B cell (primary cell): ENCODE data around the gene ANKRD23. TPM values are rescaled to one million over a fixed set of nuclear protein-coding genes. Genes with fewer than 3 reads are reported as not detected.

Experiments used
- ATAC-seq: fragments of 200-7000 bp; cut with Tn5 transposase; one replicate; pipeline ENCODE4 v1.10.0; 2021; ENCODE audit warnings: low read depth, mild to moderate bottlenecking, moderate number of reproducible peaks, moderate library complexity
- CTCF ChIA-PET: fragments of 350-600 bp; sonication (Branson Sonifier 250); formaldehyde crosslinking; loops from one replicate; lab custom pipeline; 2021; ENCODE audit warnings: antibody characterized with exemption, inconsistent platforms; lab: Charles Lee
- POLR2A ChIA-PET: fragments of 350-600 bp; sonication (Branson Sonifier 250); formaldehyde crosslinking; loops from one replicate; lab custom pipeline; 2021; ENCODE audit warnings: antibody characterized with exemption; lab: Charles Lee
- DNase-seq: peaks from one replicate; pipeline ENCODE4 v3.0.0; 2013
- H2AFZ ChIP-seq: 2 replicates; pipeline ENCODE4 v1.6.1; 2012; ENCODE audit warnings: mild to moderate bottlenecking, low read depth, low read length; ENCODE audit not compliant: insufficient read depth, poor library complexity, severe bottlenecking
- H3K27ac ChIP-seq, 2 donors: 1 replicate in 1 of 2; 2 replicates in 1 of 2; pipeline ENCODE4 v1.5.1; 2012 to 2013; ENCODE audit warnings: low read length in 2 of 2, mild to moderate bottlenecking in 2 of 2, moderate library complexity in 1 of 2
- H3K27me3 ChIP-seq, 4 experiments: fragments of 200-600 bp in 1 of 4; sonication (generic) in 1 of 4; replicated peaks in 1 of 4; 1 replicate in 2 of 4; 2 replicates in 2 of 4; pipeline versions ENCODE4 v1.6.1 to v1.7.0; 2013 to 2016; ENCODE audit warnings: low read length in 3 of 4, mild to moderate bottlenecking in 2 of 4, mixed read lengths in 1 of 4, moderate library complexity in 1 of 4; ENCODE audit not compliant: insufficient read depth in 4 of 4, control insufficient read depth in 3 of 4; ENCODE audit errors: control extremely low read depth in 1 of 4
- H3K36me3 ChIP-seq, 2 experiments: replicated peaks in 1 of 2; 1 replicate in 1 of 2; 2 replicates in 1 of 2; pipeline versions ENCODE4 v1.6.1 to v1.7.1; 2013; ENCODE audit warnings: low read length in 1 of 2; ENCODE audit not compliant: insufficient read depth in 2 of 2, control insufficient read depth in 1 of 2; ENCODE audit errors: control extremely low read depth in 1 of 2, extremely low read depth in 1 of 2
- H3K4me1 ChIP-seq, 2 donors: fragments of 200-600 bp in 1 of 2; sonication (generic) in 1 of 2; 1 replicate in 1 of 2; 2 replicates in 1 of 2; pipeline versions ENCODE4 v1.5.1 to v1.6.1; 2013 to 2017; ENCODE audit warnings: low read length in 2 of 2; ENCODE audit not compliant: control insufficient read depth in 2 of 2, insufficient read depth in 2 of 2
- H3K4me2 ChIP-seq: replicated peaks from 2 replicates; pipeline ENCODE3; 2012; ENCODE audit warnings: mild to moderate bottlenecking, low read depth, low read length; ENCODE audit not compliant: poor library complexity, severe bottlenecking
- H3K4me3 ChIP-seq, 5 experiments: fragments of 200-600 bp in 1 of 5; sonication (generic) in 1 of 5; 1 replicate in 3 of 5; 2 replicates in 2 of 5; pipeline versions ENCODE4 v1.5.1 to v1.7.0; 2011 to 2016; ENCODE audit warnings: low read length in 4 of 5, mild to moderate bottlenecking in 4 of 5, low read depth in 2 of 5, control low read depth in 1 of 5, moderate library complexity in 1 of 5; ENCODE audit not compliant: insufficient read depth in 1 of 5; ENCODE audit errors: control extremely low read depth in 1 of 5, extremely low read depth in 1 of 5
- H3K79me2 ChIP-seq: fragments of 200-600 bp; sonication (generic); one replicate; pipeline ENCODE4 v1.6.0; 2016; ENCODE audit warnings: low read length; ENCODE audit not compliant: control insufficient read depth, insufficient read depth
- H3K9ac ChIP-seq: fragments of 200-600 bp; sonication (generic); 2 replicates; pipeline ENCODE4 v1.6.1; 2017; ENCODE audit warnings: mild to moderate bottlenecking, low read length, moderate library complexity
- H3K9me3 ChIP-seq, 3 donors: one replicate each; pipeline versions ENCODE4 v1.6.1 to v1.7.1; 2013; ENCODE audit warnings: low read length in 2 of 3; ENCODE audit not compliant: control insufficient read depth in 2 of 3, insufficient read depth in 1 of 3; ENCODE audit errors: control extremely low read depth in 1 of 3
- H4K20me1 ChIP-seq: 2 replicates; pipeline ENCODE4 v1.6.0; 2012; ENCODE audit warnings: mild to moderate bottlenecking, low read length; ENCODE audit not compliant: insufficient read depth, control insufficient read depth, poor library complexity, severe bottlenecking
- H3K27ac Mint-ChIP-seq: one replicate; pipeline ENCODE4 v1.8.0; 2021; ENCODE audit warnings: mixed read lengths
- H3K27me3 Mint-ChIP-seq: one replicate; pipeline ENCODE4 v1.8.0; 2021; ENCODE audit warnings: mixed read lengths
- H3K4me1 Mint-ChIP-seq: one replicate; pipeline ENCODE4 v1.8.0; 2021; ENCODE audit warnings: mixed read lengths
- H3K4me3 Mint-ChIP-seq: one replicate; pipeline ENCODE4 v1.8.0; 2021; ENCODE audit warnings: mixed read lengths
- H3K9me3 Mint-ChIP-seq: one replicate; pipeline ENCODE4 v1.8.0; 2022; ENCODE audit warnings: mixed read lengths; ENCODE audit not compliant: insufficient read depth
- EZH2 ChIP-seq: IDR thresholded peaks from 2 replicates; pipeline ENCODE4 v1.6.1; 2012; ENCODE audit warnings: borderline replicate concordance, low read depth, mild to moderate bottlenecking, moderate library complexity, low read length; ENCODE audit not compliant: insufficient read depth, poor library complexity, severe bottlenecking
- WGBS: methylation state at CpG from one replicate; pipeline ENCODE4 v1.1.5; 2013; ENCODE audit warnings: missing lambda C conversion rate; ENCODE audit not compliant: insufficient coverage; 5-methylcytosine and 5-hydroxymethylcytosine counted together
- intact Hi-C: fragments of 100-400 bp; cut with micrococcal nuclease; formaldehyde crosslinking; loops from one replicate; pipeline ENCODE4 v1.10.0; 2022
- polyA plus RNA-seq: library from polyadenylated mRNA; depleted of rRNA; stranded (reverse); fragments of >200 nt; gene quantifications from 2 replicates; pipeline ENCODE4 v1.2.3, GENCODE V29; 2012
- total RNA-seq, 2 donors: library from RNA; stranded (reverse); fragments of 120-200 nt in 1 of 2; gene quantifications; 1 replicate in 1 of 2; 2 replicates in 1 of 2; pipeline versions ENCODE4 v1.2.3 to v1.2.4, GENCODE V29; 2013 to 2022
- TF ChIP-seq, protein P1 (sequence below): fragments of 200-600 bp; IDR thresholded peaks from one replicate; pipeline ENCODE4 v1.8.0; 2022; ENCODE audit warnings: antibody characterized with exemption, mild to moderate bottlenecking

Gene ANKRD23
- total and polyA plus RNA-seq, 2 donors (not counting 1 experiment from before 2014, with no cell fraction given) = 8.8 to 11.3 TPM

DNA sequence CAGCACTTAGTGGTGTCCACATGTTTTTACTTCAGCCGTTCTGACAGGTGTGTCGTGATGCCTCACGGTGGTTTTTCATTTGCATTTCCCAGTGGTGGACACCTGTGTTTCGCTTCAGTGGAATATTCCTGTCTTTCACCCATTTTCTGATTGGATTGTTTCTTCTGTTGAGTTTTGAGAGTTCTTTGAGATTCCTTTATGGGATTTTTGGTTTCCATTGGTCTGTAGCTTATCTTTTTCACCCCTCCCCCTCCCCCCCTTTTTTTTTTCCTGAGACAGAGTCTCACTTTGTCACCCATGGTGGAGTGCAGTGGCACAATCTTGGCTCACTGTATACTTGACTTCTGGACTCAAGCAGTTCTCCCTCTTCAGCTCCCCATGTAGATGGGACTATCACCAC lies 8.0 kb downstream of the ANKRD23 start:
- POLR2A ChIA-PET = interaction anchor here (0.9 kb wide), 1 partner anchor 198 kb away, joined by 6 read pairs; no protein-coding TSS in a partner anchor
- no peaks in the 10 kb centered on the region for H3K9me3 ChIP-seq
- H3K27ac ChIP-seq = no peak overlapping the region
- H2AFZ ChIP-seq = no peak overlapping the region
- H3K36me3 ChIP-seq = peaks cover 0 to 48% of the 10 kb centered on the region in 2 experiments
- H4K20me1 ChIP-seq = no peaks in the 10 kb centered on the region
- H3K4me2 ChIP-seq = no peak overlapping the region
- H3K4me3 ChIP-seq = no peak overlapping the region
- ATAC-seq (no peak), DNase-seq (no peak)
- CTCF ChIA-PET = interaction anchor here (1.3 kb wide), 1 partner anchor 115 kb away, joined by 5 read pairs; no protein-coding TSS in a partner anchor
- Mint-ChIP-seq H3K27me3 (no peaks in the 10 kb centered on the region), H3K27ac (no peak overlapping the region), H3K9me3 (no peaks in the 10 kb centered on the region), H3K4me1 (peaks cover 24% of the 10 kb centered on the region), H3K4me3 (no peak overlapping the region)
- intact Hi-C loops = no loop called here
- no peaks in the 10 kb centered on the region for H3K79me2 ChIP-seq
- H3K4me1 ChIP-seq = peaks cover 10 to 22% of the 10 kb centered on the region in 2 donors
- H3K27me3 ChIP-seq = no peaks in the 10 kb centered on the region
- H3K9ac ChIP-seq = no peak overlapping the region
- TF ChIP-seq EZH2 = no peak
- TF ChIP-seq, protein P1, sequence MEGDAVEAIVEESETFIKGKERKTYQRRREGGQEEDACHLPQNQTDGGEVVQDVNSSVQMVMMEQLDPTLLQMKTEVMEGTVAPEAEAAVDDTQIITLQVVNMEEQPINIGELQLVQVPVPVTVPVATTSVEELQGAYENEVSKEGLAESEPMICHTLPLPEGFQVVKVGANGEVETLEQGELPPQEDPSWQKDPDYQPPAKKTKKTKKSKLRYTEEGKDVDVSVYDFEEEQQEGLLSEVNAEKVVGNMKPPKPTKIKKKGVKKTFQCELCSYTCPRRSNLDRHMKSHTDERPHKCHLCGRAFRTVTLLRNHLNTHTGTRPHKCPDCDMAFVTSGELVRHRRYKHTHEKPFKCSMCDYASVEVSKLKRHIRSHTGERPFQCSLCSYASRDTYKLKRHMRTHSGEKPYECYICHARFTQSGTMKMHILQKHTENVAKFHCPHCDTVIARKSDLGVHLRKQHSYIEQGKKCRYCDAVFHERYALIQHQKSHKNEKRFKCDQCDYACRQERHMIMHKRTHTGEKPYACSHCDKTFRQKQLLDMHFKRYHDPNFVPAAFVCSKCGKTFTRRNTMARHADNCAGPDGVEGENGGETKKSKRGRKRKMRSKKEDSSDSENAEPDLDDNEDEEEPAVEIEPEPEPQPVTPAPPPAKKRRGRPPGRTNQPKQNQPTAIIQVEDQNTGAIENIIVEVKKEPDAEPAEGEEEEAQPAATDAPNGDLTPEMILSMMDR = no peak
- 83% methylated on average over 3 of the region's 4 CpGs for WGBS

DNA sequence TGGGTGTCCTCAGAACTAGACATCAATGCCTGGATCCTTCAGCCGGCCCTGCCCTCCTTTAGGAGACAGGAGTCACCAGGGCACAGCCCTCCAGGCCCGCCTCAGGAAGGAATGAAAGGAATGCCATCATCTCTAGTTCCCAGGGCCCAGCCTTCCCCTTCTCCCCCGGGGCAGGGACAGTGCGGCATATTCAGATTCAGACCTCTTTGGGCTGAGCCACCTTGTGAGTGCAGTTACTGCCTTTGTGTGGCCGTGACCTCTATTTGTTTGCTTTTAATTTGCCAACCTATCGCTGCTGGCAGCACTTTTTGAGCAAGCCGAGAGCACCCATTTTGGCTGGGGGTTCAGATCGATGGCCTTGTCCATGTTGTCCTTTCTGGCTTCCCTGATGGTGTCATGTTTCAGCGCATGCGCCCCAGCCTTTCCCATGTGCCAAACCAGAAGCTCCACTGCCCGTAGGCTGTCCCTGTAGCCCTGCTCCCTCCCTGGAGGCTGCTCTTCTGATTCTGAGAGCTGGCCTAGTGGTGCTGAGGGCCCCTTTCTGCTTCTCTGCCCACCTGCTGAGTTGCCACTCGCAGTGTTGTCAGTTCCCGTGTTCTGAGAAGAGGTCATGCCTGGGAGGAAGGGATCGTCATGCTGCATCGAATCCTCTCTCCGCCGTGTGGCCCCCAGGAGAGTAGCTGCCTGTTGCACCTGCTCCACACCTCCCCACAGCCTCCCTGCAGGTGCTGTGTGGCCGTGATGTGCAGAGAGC lies 10.9 kb downstream of the ANKRD23 start:
- H3K79me2 ChIP-seq = no peaks in the 10 kb centered on the region
- Mint-ChIP-seq H3K4me3 (no peak overlapping the region), H3K27ac (peak overlapping the region; percentile 75), H3K9me3 (no peaks in the 10 kb centered on the region), H3K4me1 (peaks cover 10% of the 10 kb centered on the region), H3K27me3 (no peaks in the 10 kb centered on the region)
- no peaks in the 10 kb centered on the region for H3K9me3 ChIP-seq
- H4K20me1 ChIP-seq = no peaks in the 10 kb centered on the region
- H3K27me3 ChIP-seq = no peaks in the 10 kb centered on the region
- TF ChIP-seq, protein P1 = no peak
- no peak for TF ChIP-seq EZH2
- DNase-seq (no peak), ATAC-seq (peak; percentile 53)
- H3K4me3 ChIP-seq = no peak overlapping the region
- H3K36me3 ChIP-seq = peaks cover 0 to 74% of the 10 kb centered on the region in 2 experiments
- H3K4me1 ChIP-seq = peaks cover 0 to 5% of the 10 kb centered on the region in 2 donors
- 66% methylated on average over 16 of the region's 18 CpGs for WGBS
- POLR2A ChIA-PET = no interaction called here
- intact Hi-C loops = no loop called here
- H3K9ac ChIP-seq = no peak overlapping the region
- H2AFZ ChIP-seq = no peak overlapping the region
- H3K4me2 ChIP-seq = peak overlapping the region; percentile 15
- CTCF ChIA-PET = interaction anchor here (0.7 to 2.1 kb wide), 2 partner anchors 16 to 197 kb away, joined by 3 to 8 read pairs; partner anchors contain the start of gene CNNM3
- peak overlapping the region in 1 of 2 donors; percentile 13 for H3K27ac ChIP-seq
